ENCODE measurements around the gene STEAP1.

- TF ChIP-seq, protein P1, sequence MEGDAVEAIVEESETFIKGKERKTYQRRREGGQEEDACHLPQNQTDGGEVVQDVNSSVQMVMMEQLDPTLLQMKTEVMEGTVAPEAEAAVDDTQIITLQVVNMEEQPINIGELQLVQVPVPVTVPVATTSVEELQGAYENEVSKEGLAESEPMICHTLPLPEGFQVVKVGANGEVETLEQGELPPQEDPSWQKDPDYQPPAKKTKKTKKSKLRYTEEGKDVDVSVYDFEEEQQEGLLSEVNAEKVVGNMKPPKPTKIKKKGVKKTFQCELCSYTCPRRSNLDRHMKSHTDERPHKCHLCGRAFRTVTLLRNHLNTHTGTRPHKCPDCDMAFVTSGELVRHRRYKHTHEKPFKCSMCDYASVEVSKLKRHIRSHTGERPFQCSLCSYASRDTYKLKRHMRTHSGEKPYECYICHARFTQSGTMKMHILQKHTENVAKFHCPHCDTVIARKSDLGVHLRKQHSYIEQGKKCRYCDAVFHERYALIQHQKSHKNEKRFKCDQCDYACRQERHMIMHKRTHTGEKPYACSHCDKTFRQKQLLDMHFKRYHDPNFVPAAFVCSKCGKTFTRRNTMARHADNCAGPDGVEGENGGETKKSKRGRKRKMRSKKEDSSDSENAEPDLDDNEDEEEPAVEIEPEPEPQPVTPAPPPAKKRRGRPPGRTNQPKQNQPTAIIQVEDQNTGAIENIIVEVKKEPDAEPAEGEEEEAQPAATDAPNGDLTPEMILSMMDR (conservative IDR thresholded peaks at IDR 0.05; ENCODE audit: low read depth, low read length), result no peak
- no peak for TF ChIP-seq EZH2 (IDR thresholded peaks at IDR 0.05; ENCODE audit: borderline replicate concordance, low read depth, low read length, poor library complexity, severe bottlenecking)
These were observed 21.9 kb downstream of the STEAP1 start for GRCh38 chr7:90176195-90176594.
